Esophagus (tissue), 2 donors: ENCODE results near the gene TDRD3. TPM values are rescaled to one million over a fixed set of nuclear protein-coding genes. Genes with fewer than 3 reads are reported as not detected.
"Not testable (repeated sequence)": the region's sequence is repeated elsewhere in the genome, so short reads cannot be mapped to it uniquely, and the experiment has no call there.

ENCODE experiments used
- H3K27ac ChIP-seq, 2 donors: one replicate each; pipeline ENCODE4 v1.5.1; 2013; ENCODE audit warnings: low read depth in 2 of 2, mild to moderate bottlenecking in 2 of 2, inconsistent platforms in 1 of 2, low read length in 1 of 2, moderate library complexity in 1 of 2
- H3K27me3 ChIP-seq, 2 donors: one replicate each; pipeline ENCODE4 v1.6.1; 2013; ENCODE audit warnings: low read length in 2 of 2, control low read depth in 1 of 2, mild to moderate bottlenecking in 1 of 2; ENCODE audit not compliant: insufficient read depth in 2 of 2, control insufficient read depth in 1 of 2
- H3K36me3 ChIP-seq, 2 donors: one replicate each; pipeline ENCODE4 v1.6.1; 2013; ENCODE audit warnings: low read length in 1 of 2; ENCODE audit not compliant: control insufficient read depth in 2 of 2, insufficient read depth in 2 of 2
- H3K4me1 ChIP-seq, 2 donors: one replicate each; pipeline ENCODE4 v1.6.1; 2013; ENCODE audit warnings: low read length in 1 of 2; ENCODE audit not compliant: control insufficient read depth in 2 of 2, insufficient read depth in 2 of 2
- H3K4me3 ChIP-seq, 2 donors: one replicate each; pipeline ENCODE4 v1.5.1; 2013; ENCODE audit warnings: low read length in 2 of 2, mild to moderate bottlenecking in 2 of 2, low read depth in 1 of 2, moderate library complexity in 1 of 2
- H3K9me3 ChIP-seq, 2 donors: one replicate each; pipeline ENCODE4 v1.6.1; 2013; ENCODE audit warnings: mild to moderate bottlenecking in 2 of 2, low read depth in 1 of 2, low read length in 1 of 2, moderate library complexity in 1 of 2; ENCODE audit not compliant: control insufficient read depth in 2 of 2, insufficient read depth in 1 of 2
- WGBS, 2 donors: extraction: QIAGEN DNeasy Blood & Tissue Kit; methylation state at CpG; one replicate each; pipeline ENCODE4 v1.1.7; 2013; 5-methylcytosine and 5-hydroxymethylcytosine counted together
- polyA plus RNA-seq, 2 donors: library from polyadenylated mRNA; stranded (reverse); fragments of 200-250 nt; gene quantifications; one replicate each; pipeline ENCODE4 v1.2.3, GENCODE V29; 2013
- donor health status: healthy with polysubstance abuse.
- donor health status: Bipolar disorder and iron deficiency.

Gene TDRD3
- polyA plus RNA-seq, 2 donors = 9.4 to 14.1 TPM

- H3K36me3 ChIP-seq = no peaks in the 10 kb centered on the region
- H3K4me1 ChIP-seq = no peaks in the 10 kb centered on the region
- WGBS, 2 donors = 1% methylated on average over 42 to 43 of the region's 43 CpGs
Measured at GRCh38 chr13:60397704-60398378, 821 bp downstream of the TDRD3 start.

GRCh38 chr13:60398379-60398891, 1.4 kb downstream of the TDRD3 start:
- Histone ChIP-seq H3K4me1 (no peaks in the 10 kb centered on the region), H3K4me3 (peak overlapping the region; percentile 63 to 85), H3K27me3 (no peaks in the 10 kb centered on the region)

More at GRCh38 chr13:60397704-60398378, 821 bp downstream of the TDRD3 start:
- H3K4me3 ChIP-seq = peak overlapping the region; percentile 63 to 85
- no peaks in the 10 kb centered on the region for H3K9me3 ChIP-seq
- H3K27me3 ChIP-seq = no peaks in the 10 kb centered on the region
- peak overlapping the region; percentile 97 to 98 for H3K27ac ChIP-seq

GRCh38 chr13:60398907-60399589, 2.0 kb downstream of the TDRD3 start:
- Histone ChIP-seq H3K27ac (peak overlapping the region in 1 of 2 donors; percentile 30), H3K27me3 (no peaks in the 10 kb centered on the region), H3K36me3 (no peaks in the 10 kb centered on the region), H3K4me3 (peak overlapping the region in 1 of 2 donors; percentile 85), H3K4me1 (no peaks in the 10 kb centered on the region), H3K9me3 (no peaks in the 10 kb centered on the region)
- 32 to 39% methylated on average over 6 of the region's 6 CpGs for WGBS, 2 donors

More at GRCh38 chr13:60398379-60398891, 1.4 kb downstream of the TDRD3 start:
- Histone ChIP-seq H3K36me3 (no peaks in the 10 kb centered on the region), H3K9me3 (no peaks in the 10 kb centered on the region), H3K27ac (peak overlapping the region; percentile 97 to 98)
- 23 to 36% methylated on average over 6 of the region's 6 CpGs for WGBS, 2 donors

- Histone ChIP-seq H3K4me1 (no peaks in the 10 kb centered on the region), H3K27ac (no peak overlapping the region), H3K4me3 (no peak overlapping the region), H3K9me3 (no peaks in the 10 kb centered on the region), H3K27me3 (no peaks in the 10 kb centered on the region), H3K36me3 (no peaks in the 10 kb centered on the region)
Measured at GRCh38 chr13:60402022-60402421, 5.0 kb downstream of the TDRD3 start.

GRCh38 chr13:60407095-60407494, 10.1 kb downstream of the TDRD3 start:
- H3K4me3 ChIP-seq = no peak overlapping the region
- no peak overlapping the region for H3K27ac ChIP-seq
- no peaks in the 10 kb centered on the region for H3K9me3 ChIP-seq
- no peaks in the 10 kb centered on the region for H3K36me3 ChIP-seq
- H3K4me1 ChIP-seq = no peaks in the 10 kb centered on the region
- WGBS, 2 donors = 75 to 90% methylated on average over 1 of the region's 1 CpG
- H3K27me3 ChIP-seq = no peaks in the 10 kb centered on the region

- H3K27me3 ChIP-seq, H3K9me3 ChIP-seq, H3K36me3 ChIP-seq, H3K27ac ChIP-seq, H3K4me1 ChIP-seq, H3K4me3 ChIP-seq: not testable (repeated sequence)
- WGBS, 2 donors = 97% methylated on average over 11 of the region's 11 CpGs
Measured at GRCh38 chr13:60407852-60408251, 10.8 kb downstream of the TDRD3 start.

- not testable (repeated sequence) for H3K36me3 ChIP-seq, H3K4me3 ChIP-seq, H3K9me3 ChIP-seq, H3K27ac ChIP-seq, H3K4me1 ChIP-seq, H3K27me3 ChIP-seq
- WGBS, 2 donors = 86 to 92% methylated on average over 4 of the region's 4 CpGs
Measured at GRCh38 chr13:60409574-60410292, 12.7 kb downstream of the TDRD3 start.

GRCh38 chr13:60410299-60410698, 13.3 kb downstream of the TDRD3 start:
- no peaks in the 10 kb centered on the region for H3K4me1 ChIP-seq
- 71 to 74% methylated on average over 3 of the region's 3 CpGs for WGBS, 2 donors
- no peaks in the 10 kb centered on the region for H3K27me3 ChIP-seq
- H3K9me3 ChIP-seq = no peaks in the 10 kb centered on the region
- no peak overlapping the region for H3K27ac ChIP-seq
- no peaks in the 10 kb centered on the region for H3K36me3 ChIP-seq
- H3K4me3 ChIP-seq = no peak overlapping the region

- WGBS, 2 donors = 55 to 79% methylated on average over 1 of the region's 1 CpG
- H3K4me3 ChIP-seq = no peak overlapping the region
- no peaks in the 10 kb centered on the region for H3K36me3 ChIP-seq
- H3K9me3 ChIP-seq = no peaks in the 10 kb centered on the region
- H3K27ac ChIP-seq = no peak overlapping the region
- no peaks in the 10 kb centered on the region for H3K27me3 ChIP-seq
- H3K4me1 ChIP-seq = no peaks in the 10 kb centered on the region
Measured at GRCh38 chr13:60411464-60411863, 14.4 kb downstream of the TDRD3 start.
